Activated naive CD8-positive, alpha-beta T cell treated with anti-CD3 and anti-CD28 coated beads, Interleukin-2, amount 50 U/mL, for 24 hours (primary cell): ENCODE results near the gene OR51B5.
"Not testable (repeated sequence)": the region's sequence is repeated elsewhere in the genome, so short reads cannot be mapped to it uniquely, and the experiment has no call there.

Experiments used
- ATAC-seq: fragments of 150-1000 bp; cut with Tn5 transposase; one replicate; pipeline ENCODE4 v1.10.0; 2021
- DNase-seq: peaks from one replicate; pipeline ENCODE4 v3.0.0; 2021
- H3K27ac Mint-ChIP-seq: one replicate; pipeline ENCODE4 v1.8.0; 2021; ENCODE audit warnings: mild to moderate bottlenecking, mixed read lengths
- H3K27me3 Mint-ChIP-seq: one replicate; pipeline ENCODE4 v1.8.0; 2021; ENCODE audit warnings: mixed read lengths
- H3K36me3 Mint-ChIP-seq: one replicate; pipeline ENCODE4 v1.8.0; 2021; ENCODE audit warnings: low read depth, mixed read lengths
- H3K4me1 Mint-ChIP-seq: one replicate; pipeline ENCODE4 v1.8.0; 2021; ENCODE audit warnings: mixed read lengths
- H3K4me3 Mint-ChIP-seq: one replicate; pipeline ENCODE4 v1.8.0; 2021; ENCODE audit warnings: mild to moderate bottlenecking, moderate library complexity, mixed read lengths
- H3K9me3 Mint-ChIP-seq: one replicate; pipeline ENCODE4 v1.8.0; 2021; ENCODE audit warnings: mixed read lengths

The OR51B5 gene

DNA sequence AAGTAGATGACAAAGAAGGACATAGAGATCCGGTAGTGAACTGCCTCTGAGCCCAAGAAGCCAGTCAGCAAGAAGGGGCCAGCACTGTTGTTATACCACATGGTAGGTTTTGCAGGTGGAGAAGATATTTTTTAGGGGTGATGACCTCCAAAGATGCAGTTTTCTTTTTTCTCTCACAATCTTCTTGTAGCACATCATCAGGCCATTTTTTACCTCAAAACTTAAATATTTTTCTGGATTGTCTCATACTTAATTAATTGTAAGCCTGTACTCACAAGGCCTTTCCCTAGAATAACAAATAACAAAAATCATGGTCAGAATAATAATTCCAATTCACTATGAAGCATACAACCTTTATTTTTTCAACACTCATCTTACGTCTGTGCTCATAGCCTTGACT lies 41.5 kb downstream of the OR51B5 start, which contains the start of gene OR51B4:
Gene OR51B4, minus strand, starts transcription at position 101 of the 400 bp plus-strand sequence. Its CDS starts 0 bp downstream, at position 101.
- H3K4me3 Mint-ChIP-seq, result no peak within 1 kb of the TSS
- no peak within 1 kb of the TSS for H3K27ac Mint-ChIP-seq
- DNase-seq, result no peak
- H3K4me1 Mint-ChIP-seq, result no peaks in the 10 kb centered on the region
- peaks cover 1% of the 10 kb centered on the region for H3K27me3 Mint-ChIP-seq
- no peaks in the 10 kb centered on the region for H3K9me3 Mint-ChIP-seq
- no peak for ATAC-seq
- no peaks in the 10 kb centered on the region for H3K36me3 Mint-ChIP-seq

DNA sequence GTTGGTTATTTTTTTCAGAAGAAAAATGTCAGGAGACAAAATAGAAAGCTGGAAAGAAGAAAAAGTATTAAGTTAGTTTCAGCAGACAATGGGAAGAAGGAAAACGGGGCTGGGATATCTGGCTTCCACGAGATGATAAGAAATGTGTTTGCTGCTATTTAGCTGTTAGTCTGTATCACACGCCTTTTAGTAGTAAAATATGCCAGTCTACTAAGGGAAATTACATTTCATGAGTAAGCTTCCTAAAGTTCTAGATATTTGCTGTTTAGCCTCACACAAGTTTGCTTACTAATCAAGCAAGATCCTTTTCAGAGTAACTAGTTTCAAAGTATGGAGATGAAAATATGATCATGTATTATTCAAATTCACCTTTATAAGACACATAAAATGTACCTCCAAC lies 43.1 kb downstream of the OR51B5 start:
- no peak overlapping the region for H3K4me3 Mint-ChIP-seq
- H3K27me3 Mint-ChIP-seq, result peaks cover 1% of the 10 kb centered on the region
- DNase-seq (no peak), ATAC-seq (no peak)
- H3K9me3 Mint-ChIP-seq, result no peaks in the 10 kb centered on the region
- H3K4me1 Mint-ChIP-seq, result no peaks in the 10 kb centered on the region
- H3K27ac Mint-ChIP-seq, result no peak overlapping the region
- no peaks in the 10 kb centered on the region for H3K36me3 Mint-ChIP-seq

DNA sequence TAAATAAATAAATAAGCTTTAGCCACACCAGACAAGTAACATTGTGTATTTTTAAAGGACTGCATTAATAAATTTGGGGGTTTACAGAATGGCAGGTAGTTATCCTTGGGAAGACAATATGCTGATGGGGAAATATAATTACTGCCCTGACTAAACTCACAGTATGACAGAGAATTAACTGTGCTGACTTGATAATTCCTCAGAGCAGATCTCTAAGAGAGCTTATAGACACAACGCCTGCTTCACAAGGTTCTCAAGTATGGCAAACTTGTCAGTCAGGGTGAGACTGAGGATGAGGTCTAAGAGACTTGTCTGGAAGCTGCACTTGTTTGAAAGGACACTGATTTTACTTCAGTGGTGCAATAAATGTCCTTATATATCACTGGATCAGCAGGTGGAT lies 44.9 kb downstream of the OR51B5 start:
- H3K36me3 Mint-ChIP-seq, result no peaks in the 10 kb centered on the region

DNA sequence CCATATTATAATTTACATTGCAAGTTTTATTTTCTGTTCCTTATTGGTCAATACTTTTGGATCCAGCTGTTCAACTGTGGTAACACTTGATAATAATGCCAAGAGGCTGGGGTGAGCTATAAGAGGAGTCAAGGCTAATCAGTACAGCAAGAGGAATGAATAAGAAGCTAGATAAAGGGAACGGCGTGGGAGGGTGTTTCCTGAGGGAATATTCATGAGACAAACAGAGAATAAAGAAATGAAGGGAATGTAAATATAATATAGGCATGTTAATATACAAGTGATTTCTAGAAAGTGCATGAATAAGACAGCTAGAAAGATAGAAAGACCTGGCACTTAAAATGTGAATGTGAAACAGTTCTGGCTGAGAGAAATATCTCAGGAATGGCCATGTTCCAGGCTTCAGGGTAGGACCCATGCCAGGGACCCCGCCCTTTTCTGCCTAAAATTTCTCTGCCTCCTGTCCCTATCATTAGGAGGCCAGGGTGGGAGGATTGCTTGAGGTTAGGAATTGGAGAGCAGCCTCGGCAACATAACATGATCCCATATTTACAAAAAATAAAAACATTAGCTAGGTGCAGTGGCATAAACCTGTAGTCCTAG lies 45.5 kb downstream of the OR51B5 start:
- DNase-seq (no peak), ATAC-seq (no peak)
- H3K27me3 Mint-ChIP-seq, result peaks cover 1% of the 10 kb centered on the region
- H3K4me3 Mint-ChIP-seq, result no peak overlapping the region
- H3K4me1 Mint-ChIP-seq, result no peaks in the 10 kb centered on the region
- H3K27ac Mint-ChIP-seq, result no peak overlapping the region
- no peaks in the 10 kb centered on the region for H3K9me3 Mint-ChIP-seq
- H3K36me3 Mint-ChIP-seq, result no peaks in the 10 kb centered on the region

More for the DNA sequence above, 44.9 kb downstream of the OR51B5 start:
- Mint-ChIP-seq H3K4me1 (no peaks in the 10 kb centered on the region), H3K27me3 (peaks cover 1% of the 10 kb centered on the region), H3K9me3 (no peaks in the 10 kb centered on the region), H3K27ac (no peak overlapping the region), H3K4me3 (no peak overlapping the region)
- ATAC-seq, result no peak
- DNase-seq, result no peak

DNA sequence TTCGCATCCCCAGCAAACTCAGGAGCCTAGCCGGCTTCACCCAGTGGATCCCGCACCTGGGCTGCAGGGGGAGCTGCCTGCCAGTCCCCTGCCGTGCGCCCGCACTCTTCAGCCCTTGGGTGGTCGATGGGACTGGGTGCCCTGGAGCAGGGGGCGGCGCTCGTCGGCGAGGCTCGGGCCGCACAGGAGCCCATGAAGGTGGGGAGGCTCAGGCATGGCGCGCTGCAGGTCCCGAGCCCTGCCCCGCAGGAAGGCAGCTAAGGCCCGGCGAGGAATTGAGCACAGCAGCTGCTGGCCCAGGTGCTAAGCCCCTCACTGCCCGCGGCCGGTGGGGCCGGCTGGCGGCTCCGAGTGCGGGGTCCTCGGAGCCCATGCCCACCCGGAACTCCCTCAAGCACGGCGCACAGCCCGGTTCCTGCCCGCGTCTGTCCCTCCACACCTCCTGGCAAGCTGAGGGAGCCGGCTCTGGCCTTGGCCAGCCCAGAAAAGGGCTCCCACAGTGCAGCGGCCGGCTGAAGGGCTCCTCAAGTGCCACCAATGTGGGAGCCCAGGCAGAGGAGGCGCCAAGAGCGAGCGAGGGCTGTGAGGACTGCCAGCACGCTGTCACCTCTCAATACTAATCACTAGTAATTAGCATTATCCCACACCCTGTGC lies 48.9 kb downstream of the OR51B5 start:
- not testable (repeated sequence) for H3K27me3 Mint-ChIP-seq, H3K9me3 Mint-ChIP-seq, H3K4me3 Mint-ChIP-seq, ATAC-seq, H3K4me1 Mint-ChIP-seq, H3K36me3 Mint-ChIP-seq, H3K27ac Mint-ChIP-seq, DNase-seq

DNA sequence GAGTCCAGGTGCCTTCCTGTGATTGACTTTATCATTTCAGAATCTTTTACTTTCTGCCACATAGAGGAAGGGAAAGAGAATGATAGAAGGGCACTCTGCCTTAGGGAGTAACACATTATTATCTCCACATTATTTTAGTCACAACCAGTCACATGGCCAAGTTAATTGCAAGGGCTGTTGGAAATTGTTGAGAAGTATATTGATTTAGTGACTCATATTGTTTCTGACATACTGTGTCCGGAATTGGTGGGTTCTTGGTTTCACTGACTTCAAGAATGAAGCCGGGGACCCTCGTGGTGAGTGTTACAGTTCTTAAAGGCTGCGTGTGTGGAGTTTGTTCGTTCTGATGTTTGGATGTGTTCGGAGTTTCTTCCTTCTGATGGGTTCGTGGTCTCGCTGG lies 50.3 kb downstream of the OR51B5 start:
- Mint-ChIP-seq H3K36me3 (no peaks in the 10 kb centered on the region), H3K27ac (no peak overlapping the region), H3K4me3 (no peak overlapping the region), H3K4me1 (no peaks in the 10 kb centered on the region), H3K9me3 (no peaks in the 10 kb centered on the region), H3K27me3 (no peaks in the 10 kb centered on the region)
- ATAC-seq (no peak), DNase-seq (no peak)
